Panc1 (cell line): Measurements from ENCODE around the gene ZNF791. TPM values are rescaled to one million over a fixed set of nuclear protein-coding genes. Genes with fewer than 3 reads are reported as not detected.

Source experiments
- ATAC-seq: fragments of 200-7000 bp; cut with Tn5 transposase; 2 replicates; pipeline ENCODE4 v1.9.1; 2020; ENCODE audit warnings: mild to moderate bottlenecking, moderate library complexity
- BruUV-seq: library from RNA; stranded (reverse); fragments of 400-500 nt; replicated peaks from 2 replicates; lab custom pipeline; 2021; lab: Mats Ljungman, UMichigan
- CTCF ChIA-PET: fragments of 300-600 bp; sonication (Branson Sonifier 250); formaldehyde crosslinking; loops from one replicate; lab custom pipeline; 2022; ENCODE audit warnings: antibody characterized with exemption; lab: Charles Lee
- POLR2A ChIA-PET: fragments of 300-600 bp; sonication (Branson Sonifier 250); formaldehyde crosslinking; loops from one replicate; lab custom pipeline; 2022; ENCODE audit warnings: antibody characterized with exemption; lab: Charles Lee
- DNase-seq: peaks from one replicate; pipeline ENCODE4 v3.0.0-alpha.2; 2010; ENCODE audit warnings: low read depth, low spot score
- H3K27ac ChIP-seq: 2 replicates; pipeline ENCODE4 v1.5.1; 2011; ENCODE audit warnings: mild to moderate bottlenecking, low read length, inconsistent platforms
- H3K27me3 ChIP-seq: fragments of 200-500 bp; sonication (Bioruptor generic); 2 replicates; pipeline ENCODE4 v1.6.0; 2014; ENCODE audit warnings: low read length, inconsistent platforms; ENCODE audit not compliant: control insufficient read depth, insufficient read depth
- H3K36me3 ChIP-seq: fragments of 200-500 bp; sonication (Bioruptor generic); 2 replicates; pipeline ENCODE4 v1.5.1; 2014; ENCODE audit warnings: inconsistent platforms, mild to moderate bottlenecking, low read length, moderate library complexity; ENCODE audit not compliant: control insufficient read depth, insufficient read depth
- H3K4me1 ChIP-seq: 2 replicates; pipeline ENCODE4 v1.5.1; 2011; ENCODE audit warnings: inconsistent platforms, mild to moderate bottlenecking, low read length, moderate library complexity; ENCODE audit not compliant: control insufficient read depth, insufficient read depth
- H3K4me3 ChIP-seq, 2 experiments: 2 replicates each; pipeline ENCODE4 v1.5.1; 2011 to 2012; ENCODE audit warnings: low read depth in 2 of 2, low read length in 2 of 2, mild to moderate bottlenecking in 2 of 2, inconsistent platforms in 1 of 2, moderate library complexity in 1 of 2
- H3K9me3 ChIP-seq: fragments of 200-500 bp; sonication (Bioruptor generic); 2 replicates; pipeline ENCODE4 v1.5.1; 2014; ENCODE audit warnings: low read depth, mild to moderate bottlenecking, inconsistent platforms, low read length, moderate library complexity; ENCODE audit not compliant: control insufficient read depth, insufficient read depth
- POLR2AphosphoS5 ChIP-seq: IDR thresholded peaks from 2 replicates; pipeline ENCODE4 v1.6.1; 2012; ENCODE audit warnings: mild to moderate bottlenecking, low read depth, low read length, moderate library complexity
- SIN3A ChIP-seq: IDR thresholded peaks from 2 replicates; pipeline ENCODE4 v1.6.1; 2012; ENCODE audit warnings: low read depth, mild to moderate bottlenecking, low read length, moderate library complexity, borderline replicate concordance; ENCODE audit not compliant: insufficient read depth
- TCF7L2 ChIP-seq: IDR thresholded peaks from 2 replicates; pipeline ENCODE4 v1.6.1; 2011; ENCODE audit warnings: mild to moderate bottlenecking, low read depth, low read length, inconsistent platforms
- in situ Hi-C: cut with HindIII; loops from 2 replicates; pipeline ENCODE4 v1.10.0; 2016; ENCODE audit warnings: low sequenced_read_pairs, low pct_unique_long_range_greater_than_20kb
- intact Hi-C: fragments of 100-400 bp; cut with micrococcal nuclease; formaldehyde crosslinking; loops from one replicate; pipeline ENCODE4 v1.10.0; 2022; ENCODE audit not compliant: unreplicated experiment
- total RNA-seq: library from RNA; stranded (reverse); gene quantifications from one replicate; pipeline ENCODE4 v1.2.1, GENCODE V29; 2021; ENCODE audit not compliant: unreplicated experiment
- TF ChIP-seq, protein P1 (sequence below), 2 experiments: IDR thresholded peaks; 2 replicates each; pipeline ENCODE4 v1.6.1; 2011 to 2012; ENCODE audit warnings: low read depth in 2 of 2, control low read depth in 1 of 2, low read length in 1 of 2, mild to moderate bottlenecking in 1 of 2, moderate library complexity in 1 of 2; ENCODE audit not compliant: insufficient read depth in 1 of 2
- TF ChIP-seq, protein P2 (sequence below): fragments of 450-650 bp; IDR thresholded peaks from 2 replicates; pipeline ENCODE4 v1.5.1; 2017; ENCODE audit warnings: mild to moderate bottlenecking

The ZNF791 gene
- total RNA-seq, 1 experiment from 2014 or later = 19.0 TPM

DNA sequence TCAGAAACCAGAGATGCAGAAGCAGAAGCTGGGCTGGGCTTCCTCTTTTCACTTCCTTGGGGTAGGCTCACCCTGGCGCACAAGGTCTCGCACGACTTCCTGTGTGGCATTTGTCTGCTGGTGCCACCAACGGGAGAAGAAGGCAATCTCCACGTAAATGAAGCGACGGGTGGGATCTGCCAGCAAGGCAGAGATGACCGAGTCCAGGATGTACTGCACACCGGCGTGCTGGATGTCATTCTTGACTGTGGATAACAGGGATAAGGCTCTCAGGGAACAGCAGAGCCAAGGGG is 54.5 kb downstream of the ZNF791 start:
- ChIA-PET POLR2A (no interaction called here), CTCF (no interaction called here)
- Histone ChIP-seq H3K27me3 (no peaks in the 10 kb centered on the region), H3K36me3 (peaks cover 3% of the 10 kb centered on the region; the same call in 1 of the 2 replicates), H3K4me3 (no peak overlapping the region), H3K27ac (no peak overlapping the region), H3K9me3 (no peaks in the 10 kb centered on the region), H3K4me1 (peaks cover 3% of the 10 kb centered on the region)
- in situ Hi-C loops = no loop called here
- no TSS peak for BruUV-seq
- ATAC-seq = no peak
- no peak for DNase-seq
- intact Hi-C loops = no loop called here
- TF ChIP-seq, protein P1, sequence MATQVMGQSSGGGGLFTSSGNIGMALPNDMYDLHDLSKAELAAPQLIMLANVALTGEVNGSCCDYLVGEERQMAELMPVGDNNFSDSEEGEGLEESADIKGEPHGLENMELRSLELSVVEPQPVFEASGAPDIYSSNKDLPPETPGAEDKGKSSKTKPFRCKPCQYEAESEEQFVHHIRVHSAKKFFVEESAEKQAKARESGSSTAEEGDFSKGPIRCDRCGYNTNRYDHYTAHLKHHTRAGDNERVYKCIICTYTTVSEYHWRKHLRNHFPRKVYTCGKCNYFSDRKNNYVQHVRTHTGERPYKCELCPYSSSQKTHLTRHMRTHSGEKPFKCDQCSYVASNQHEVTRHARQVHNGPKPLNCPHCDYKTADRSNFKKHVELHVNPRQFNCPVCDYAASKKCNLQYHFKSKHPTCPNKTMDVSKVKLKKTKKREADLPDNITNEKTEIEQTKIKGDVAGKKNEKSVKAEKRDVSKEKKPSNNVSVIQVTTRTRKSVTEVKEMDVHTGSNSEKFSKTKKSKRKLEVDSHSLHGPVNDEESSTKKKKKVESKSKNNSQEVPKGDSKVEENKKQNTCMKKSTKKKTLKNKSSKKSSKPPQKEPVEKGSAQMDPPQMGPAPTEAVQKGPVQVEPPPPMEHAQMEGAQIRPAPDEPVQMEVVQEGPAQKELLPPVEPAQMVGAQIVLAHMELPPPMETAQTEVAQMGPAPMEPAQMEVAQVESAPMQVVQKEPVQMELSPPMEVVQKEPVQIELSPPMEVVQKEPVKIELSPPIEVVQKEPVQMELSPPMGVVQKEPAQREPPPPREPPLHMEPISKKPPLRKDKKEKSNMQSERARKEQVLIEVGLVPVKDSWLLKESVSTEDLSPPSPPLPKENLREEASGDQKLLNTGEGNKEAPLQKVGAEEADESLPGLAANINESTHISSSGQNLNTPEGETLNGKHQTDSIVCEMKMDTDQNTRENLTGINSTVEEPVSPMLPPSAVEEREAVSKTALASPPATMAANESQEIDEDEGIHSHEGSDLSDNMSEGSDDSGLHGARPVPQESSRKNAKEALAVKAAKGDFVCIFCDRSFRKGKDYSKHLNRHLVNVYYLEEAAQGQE (IDR thresholded peaks at IDR 0.05; ENCODE audit: insufficient read depth in 1 of 2, low read depth in 2 of 2, low read length in 1 of 2) = no peak
- TF ChIP-seq TCF7L2 = no peak
- no peak for TF ChIP-seq SIN3A
- TF ChIP-seq POLR2AphosphoS5 = no peak
- TF ChIP-seq, protein P2, sequence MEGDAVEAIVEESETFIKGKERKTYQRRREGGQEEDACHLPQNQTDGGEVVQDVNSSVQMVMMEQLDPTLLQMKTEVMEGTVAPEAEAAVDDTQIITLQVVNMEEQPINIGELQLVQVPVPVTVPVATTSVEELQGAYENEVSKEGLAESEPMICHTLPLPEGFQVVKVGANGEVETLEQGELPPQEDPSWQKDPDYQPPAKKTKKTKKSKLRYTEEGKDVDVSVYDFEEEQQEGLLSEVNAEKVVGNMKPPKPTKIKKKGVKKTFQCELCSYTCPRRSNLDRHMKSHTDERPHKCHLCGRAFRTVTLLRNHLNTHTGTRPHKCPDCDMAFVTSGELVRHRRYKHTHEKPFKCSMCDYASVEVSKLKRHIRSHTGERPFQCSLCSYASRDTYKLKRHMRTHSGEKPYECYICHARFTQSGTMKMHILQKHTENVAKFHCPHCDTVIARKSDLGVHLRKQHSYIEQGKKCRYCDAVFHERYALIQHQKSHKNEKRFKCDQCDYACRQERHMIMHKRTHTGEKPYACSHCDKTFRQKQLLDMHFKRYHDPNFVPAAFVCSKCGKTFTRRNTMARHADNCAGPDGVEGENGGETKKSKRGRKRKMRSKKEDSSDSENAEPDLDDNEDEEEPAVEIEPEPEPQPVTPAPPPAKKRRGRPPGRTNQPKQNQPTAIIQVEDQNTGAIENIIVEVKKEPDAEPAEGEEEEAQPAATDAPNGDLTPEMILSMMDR = no peak

DNA sequence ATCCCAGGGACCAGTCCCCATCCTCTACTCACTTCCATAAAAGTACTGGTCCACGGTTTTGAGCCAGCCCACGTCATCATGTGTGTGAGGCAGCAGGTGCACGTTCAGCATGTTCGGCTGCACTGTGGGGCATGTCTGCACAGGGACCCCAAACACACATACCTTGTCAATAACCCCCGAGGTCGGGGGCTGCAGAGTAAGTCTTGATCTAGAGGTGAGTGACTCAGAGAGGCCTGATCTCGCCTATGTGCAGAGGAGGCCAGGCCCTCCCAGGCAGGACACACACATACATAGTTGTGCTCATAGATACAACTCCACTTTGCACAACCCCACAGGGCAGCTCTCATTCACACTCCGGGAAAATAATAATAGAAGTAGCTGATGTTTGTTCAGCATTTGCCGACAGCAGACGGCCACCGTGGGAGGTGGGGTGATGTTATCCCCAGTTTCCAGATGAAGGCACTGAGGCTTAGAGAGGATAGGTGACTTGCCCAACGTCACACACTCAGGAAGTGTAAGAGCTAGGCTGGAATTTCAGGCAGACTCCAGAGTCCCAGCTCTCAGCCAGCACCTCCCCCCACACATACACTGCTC is 55.0 kb downstream of the ZNF791 start:
- DNase-seq = no peak
- Histone ChIP-seq H3K4me1 (peaks cover 3% of the 10 kb centered on the region), H3K27ac (peak overlapping the region; percentile 79), H3K4me3 (peak overlapping the region; percentile 82 to 84), H3K27me3 (no peaks in the 10 kb centered on the region), H3K36me3 (peaks cover 3% of the 10 kb centered on the region; the same call in 1 of the 2 replicates), H3K9me3 (no peaks in the 10 kb centered on the region)
- ChIA-PET POLR2A (no interaction called here), CTCF (no interaction called here)
- no peak for ATAC-seq
- in situ Hi-C loops = no loop called here
- BruUV-seq = no TSS peak
- TF ChIP-seq, protein P2 = no peak
- intact Hi-C loops = no loop called here
